ENCODE results near the gene PRDM16.
"Not testable (repeated sequence)": the region's sequence is repeated elsewhere in the genome, so short reads cannot be mapped to it uniquely, and the experiment has no call there.

Gene PRDM16

DNA sequence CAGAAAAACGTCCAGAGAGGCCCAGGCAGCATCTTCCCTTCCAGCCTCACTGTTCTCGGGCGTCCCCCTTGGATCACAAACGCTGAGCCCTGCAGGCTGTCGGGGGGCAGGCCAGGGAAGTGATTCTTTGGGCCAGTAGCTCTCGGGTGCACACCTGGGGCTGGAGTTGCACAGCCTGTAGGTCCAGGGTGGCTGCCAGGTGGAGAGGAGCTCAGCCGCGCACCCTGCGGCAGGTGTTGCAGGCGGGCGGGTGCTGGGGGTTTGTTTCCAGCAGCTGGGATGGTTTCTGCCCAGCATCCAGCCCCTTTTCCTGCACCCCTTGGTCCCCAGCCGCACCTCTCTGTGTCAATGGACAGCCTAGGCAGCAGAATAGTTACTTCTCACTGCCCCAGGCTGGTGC is 15.7 kb downstream of the PRDM16 start:
- no peak for DNase-seq

DNA sequence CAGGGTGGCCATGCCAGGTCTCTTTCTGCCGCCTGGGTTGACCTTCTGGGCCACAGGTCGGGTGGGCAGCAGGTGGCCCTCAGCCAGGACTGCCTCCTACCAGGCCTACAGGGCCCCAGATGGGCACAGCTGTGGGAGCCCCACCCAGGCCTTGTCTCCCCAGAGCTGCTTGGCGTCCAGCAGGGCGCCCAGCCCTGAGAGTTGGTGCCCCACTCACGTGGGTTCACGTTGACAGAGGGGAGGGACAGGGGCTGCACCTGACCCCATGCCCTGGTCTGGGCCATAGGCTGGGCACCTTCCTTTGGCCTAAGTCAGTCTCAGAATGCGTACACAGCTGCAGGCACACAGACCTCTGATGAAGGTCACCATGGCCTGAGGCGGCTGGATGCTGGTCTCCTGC is 16.7 kb downstream of the PRDM16 start:
- no peak for DNase-seq

DNA sequence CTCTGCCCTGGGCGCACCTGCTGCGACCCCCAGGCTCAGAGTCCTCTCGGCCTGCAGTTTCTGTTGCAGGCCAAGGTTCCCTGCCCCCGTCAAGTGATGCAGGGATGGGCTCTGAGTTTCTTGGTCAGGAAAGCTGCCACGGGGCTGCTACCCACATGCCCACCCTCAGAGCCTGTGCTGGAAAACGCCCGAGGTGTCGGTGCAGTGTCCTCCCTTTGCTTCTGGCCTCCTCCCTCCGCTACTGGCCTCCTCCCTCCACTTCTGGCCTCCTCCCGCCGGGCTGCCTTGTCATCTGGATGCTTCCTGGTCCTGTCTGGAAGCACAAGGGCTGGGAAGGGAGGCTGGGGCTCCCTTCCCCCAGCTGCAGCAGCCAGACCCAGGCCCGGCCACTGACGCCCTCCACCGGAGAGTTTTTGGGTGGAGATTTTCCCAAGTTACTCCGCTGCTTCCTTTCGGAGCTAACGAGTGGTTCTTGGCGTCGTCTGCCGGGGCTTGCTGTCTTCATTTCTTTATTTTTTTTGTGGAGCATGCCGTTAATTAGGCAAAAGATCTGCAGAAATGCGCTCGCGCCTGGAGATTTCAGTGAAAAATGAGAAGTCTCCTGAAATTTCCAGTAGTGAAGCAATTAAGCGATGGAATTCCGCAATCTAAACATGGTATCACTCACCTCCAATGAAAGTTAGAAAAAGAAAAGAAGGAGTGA is 17.4 kb downstream of the PRDM16 start:
- DNase-seq, result no peak

DNA sequence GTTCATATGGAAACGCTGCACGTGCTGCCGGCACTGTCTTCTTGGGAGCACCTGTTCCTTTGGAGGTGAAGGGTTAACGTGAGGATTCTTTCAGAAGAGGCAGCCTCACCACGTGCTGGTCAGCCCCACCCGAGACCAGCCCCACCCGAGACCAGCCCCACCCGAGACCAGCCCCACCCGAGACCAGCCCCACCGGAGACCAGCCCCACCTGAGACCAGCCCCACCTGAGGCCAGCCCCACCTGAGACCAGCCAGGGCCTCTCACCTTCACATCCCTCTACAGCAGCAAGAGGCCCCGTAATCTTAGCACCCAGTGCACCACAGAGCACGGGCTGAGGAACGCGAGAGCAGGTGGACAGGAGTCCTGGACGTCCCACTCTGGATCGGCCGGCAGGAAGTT is 18.0 kb downstream of the PRDM16 start:
- no peak for DNase-seq

DNA sequence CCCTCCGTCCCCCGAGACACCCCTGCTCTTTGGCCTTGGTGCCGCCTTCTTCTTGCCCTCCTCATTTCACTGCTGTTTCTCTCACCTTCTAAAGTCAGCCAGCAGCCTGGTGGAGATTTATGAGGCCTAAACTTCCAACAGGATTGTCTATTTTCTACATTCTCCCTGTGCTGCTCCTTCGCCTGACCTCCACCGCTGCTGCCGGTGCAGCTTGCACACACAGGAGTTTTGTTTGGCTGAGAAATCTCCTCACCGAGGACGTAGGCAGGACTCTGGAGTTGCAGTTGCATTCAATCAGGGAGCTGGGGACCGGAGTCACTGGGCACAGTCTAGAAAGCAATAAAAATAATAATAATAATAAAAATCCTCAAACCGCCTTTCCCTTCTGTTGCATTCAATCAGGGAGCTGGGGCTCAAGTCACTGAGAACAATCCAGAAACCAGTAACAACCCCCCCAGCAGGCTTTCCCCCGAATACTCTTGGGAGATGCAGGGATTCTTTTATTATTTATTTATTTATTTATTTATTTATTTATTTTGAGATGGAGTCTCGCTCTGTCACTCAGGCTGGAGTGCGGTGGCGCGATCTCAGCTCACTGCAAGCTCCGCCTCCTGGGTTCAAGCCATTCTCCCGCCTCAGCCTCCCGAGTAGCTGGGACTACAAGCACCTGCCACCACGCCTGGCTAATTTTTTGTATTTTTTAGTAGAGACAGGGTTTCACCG is 19.1 kb downstream of the PRDM16 start:
- not testable (repeated sequence) for DNase-seq

DNA sequence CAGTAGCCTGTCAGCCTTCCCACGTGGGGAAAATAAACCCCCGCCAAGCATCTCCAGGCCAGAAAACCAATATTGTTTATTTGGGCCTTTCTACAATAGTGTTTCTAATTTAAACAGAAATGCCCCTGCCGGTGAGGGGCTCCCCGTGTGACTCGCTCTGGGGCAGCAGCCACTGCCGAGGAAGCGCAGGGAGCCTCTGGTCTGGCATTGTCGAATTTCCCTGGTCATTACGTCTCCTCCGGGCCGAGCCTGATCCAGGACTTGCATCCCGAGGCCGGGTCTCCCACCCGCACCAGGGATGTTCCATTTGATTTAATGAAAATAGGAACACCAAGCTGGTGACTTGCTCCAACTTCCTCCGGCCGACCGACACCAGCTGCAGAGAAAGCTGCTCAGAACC is 20.5 kb downstream of the PRDM16 start:
- DNase-seq, result no peak

DNA sequence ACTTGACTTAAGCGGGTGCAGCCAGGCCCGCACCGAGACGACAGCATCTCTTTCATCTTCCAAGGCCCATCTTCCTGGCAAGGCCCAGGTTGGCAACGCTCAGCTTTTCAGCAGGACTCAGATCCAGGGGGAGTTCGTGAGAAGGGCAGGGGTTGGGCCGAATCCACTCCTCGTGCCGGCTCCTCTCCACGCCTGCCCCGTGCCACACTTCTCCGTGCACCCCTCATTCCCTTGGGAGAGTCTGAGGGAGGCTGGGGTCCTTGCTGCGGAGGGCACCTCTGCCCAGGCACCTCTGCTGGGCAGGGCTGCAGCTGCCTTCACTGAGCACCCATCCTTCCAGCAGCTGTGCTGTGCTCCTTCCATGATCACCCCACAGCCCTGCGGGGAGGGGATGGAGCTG is 22.3 kb downstream of the PRDM16 start:
- DNase-seq, result no peak

DNA sequence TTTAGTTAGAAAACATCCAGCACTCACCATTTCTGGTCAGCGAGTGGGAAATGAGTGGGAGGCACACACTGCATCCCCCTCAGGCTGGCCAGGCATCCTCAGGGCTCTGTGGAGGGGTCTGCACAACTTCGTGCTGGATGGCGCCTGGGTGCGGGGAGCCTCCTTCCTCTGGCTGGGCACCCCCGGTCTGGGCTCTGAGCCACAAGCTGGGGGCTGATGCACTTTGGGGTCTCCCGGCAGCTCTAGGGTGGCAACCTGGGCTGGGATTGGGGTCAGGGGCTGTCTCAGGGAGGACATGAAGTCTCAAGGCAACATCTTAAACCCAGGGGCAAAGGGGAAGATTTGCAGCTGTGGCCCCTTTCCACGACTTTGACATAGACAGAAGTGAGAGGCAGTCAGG is 23.5 kb downstream of the PRDM16 start:
- DNase-seq, result no peak

DNA sequence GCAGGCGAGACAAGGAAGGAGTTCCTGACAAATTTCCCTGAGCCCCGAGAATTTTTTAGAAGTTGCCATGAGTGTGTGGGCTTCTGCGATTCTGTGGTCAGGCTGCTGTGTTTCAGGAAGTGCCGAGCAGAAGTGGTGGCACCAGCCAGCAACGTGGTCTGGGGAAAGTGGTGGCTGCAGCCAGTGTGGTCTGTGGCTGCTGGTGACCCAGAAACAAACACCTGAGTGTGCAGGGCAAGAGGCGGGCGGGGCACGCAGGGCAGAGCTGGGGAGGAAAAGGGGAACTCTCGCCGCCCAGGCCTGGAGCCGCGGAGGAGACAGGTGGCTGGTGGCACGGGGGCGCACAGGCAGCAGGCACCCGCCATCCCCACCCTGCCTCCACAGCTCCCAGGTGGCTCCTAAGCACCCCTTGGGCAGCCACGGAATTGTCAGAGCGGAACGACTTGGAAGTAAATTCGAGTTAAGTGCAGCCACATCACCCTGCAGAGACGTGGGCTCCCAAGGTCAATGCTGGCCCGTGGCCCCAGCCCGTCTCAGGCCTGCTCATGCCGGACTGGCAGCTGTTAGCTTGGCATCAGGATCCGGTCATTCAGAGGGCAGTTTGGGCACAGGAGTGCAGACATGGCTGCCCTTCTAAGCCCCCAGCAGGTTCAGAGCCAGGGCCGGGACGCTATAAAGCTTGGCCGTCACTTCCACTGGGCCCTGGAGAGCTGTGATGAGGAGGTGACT is 25.1 kb downstream of the PRDM16 start:
- DNase-seq, result no peak

DNA sequence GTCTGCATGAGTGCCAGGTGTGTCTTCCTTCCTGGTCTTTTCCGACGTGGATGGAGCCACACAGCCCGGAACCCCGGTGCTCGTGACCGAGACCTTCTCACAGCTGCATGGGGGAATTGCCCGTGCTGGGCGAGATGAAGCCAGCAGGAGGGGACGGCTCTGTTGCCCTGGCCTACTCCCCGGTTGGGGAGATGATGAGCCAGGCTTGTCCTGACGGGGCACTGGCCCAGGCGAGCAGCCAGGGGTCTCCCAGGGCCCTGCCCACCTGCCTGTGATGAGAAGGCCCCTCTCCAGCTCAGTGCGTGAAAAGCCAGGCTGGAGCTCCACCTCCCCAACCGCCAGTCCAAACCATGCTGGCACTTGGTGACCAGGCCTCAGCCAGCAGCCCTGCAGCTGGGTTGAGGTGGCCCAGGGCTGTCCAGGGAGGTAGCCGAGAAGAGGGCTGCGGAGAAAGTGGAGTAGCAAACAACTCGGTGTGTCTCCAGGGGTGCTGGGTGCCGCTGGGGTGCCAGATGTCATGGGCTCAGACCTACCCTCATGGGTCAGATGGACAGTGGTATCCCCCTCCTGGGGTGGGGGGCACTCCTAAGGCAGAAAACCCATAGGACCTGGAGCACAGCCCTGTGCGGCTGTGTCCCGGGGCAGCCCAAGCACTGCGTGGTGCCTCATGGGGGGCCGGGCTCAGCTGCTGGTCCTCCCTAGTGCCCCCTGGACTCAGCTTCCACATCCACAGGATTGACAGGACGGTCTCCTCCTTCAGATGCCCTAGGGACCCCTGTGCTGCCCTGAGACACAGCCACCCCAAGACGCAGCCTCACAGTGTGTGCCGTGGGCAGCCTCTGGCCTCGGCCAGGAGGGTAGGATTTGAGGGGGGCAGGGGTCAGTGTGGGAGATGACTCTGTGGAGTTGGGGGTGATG is 26.1 kb downstream of the PRDM16 start:
- DNase-seq, result no peak

DNA sequence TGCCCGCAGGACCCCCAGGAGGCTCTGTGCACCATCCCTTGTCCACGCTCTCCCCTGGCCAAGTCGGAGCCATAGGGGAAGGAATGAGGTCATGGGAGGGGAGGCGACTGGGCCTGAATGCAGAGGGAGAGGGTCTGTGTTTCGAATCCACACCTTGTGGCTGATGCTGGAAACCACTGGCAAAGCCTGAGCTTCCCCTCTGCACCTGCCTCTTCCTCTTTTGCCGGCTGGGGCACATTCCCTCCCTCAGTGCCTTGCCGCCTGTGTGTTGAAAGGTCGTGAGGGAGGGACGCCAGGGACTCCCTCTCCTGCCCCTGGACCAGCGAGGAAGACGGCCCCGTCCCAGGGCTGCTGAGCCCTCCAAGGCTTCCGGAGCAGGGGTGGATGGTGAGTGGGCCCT is 27.3 kb downstream of the PRDM16 start:
- no peak for DNase-seq

DNA sequence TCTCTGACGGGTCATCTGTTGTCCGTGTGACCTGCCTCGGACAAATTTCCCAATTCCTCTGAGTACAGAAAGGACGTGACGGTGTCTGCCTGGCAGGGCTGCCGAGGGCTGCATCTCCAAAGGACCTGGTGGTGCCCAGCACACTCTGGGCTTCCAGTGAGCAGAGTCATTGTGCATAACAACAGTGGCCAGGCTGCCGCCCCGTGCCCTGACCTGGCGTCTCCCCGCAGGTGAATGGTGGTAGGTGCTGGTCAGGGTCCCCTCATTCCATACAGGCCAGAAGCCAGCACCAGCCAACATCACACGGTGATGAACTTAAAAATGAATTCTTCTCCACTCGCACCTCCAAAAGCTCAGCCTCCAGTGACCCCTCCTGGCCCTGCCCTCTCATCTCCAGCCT is 28.2 kb downstream of the PRDM16 start:
- DNase-seq, result no peak

DNA sequence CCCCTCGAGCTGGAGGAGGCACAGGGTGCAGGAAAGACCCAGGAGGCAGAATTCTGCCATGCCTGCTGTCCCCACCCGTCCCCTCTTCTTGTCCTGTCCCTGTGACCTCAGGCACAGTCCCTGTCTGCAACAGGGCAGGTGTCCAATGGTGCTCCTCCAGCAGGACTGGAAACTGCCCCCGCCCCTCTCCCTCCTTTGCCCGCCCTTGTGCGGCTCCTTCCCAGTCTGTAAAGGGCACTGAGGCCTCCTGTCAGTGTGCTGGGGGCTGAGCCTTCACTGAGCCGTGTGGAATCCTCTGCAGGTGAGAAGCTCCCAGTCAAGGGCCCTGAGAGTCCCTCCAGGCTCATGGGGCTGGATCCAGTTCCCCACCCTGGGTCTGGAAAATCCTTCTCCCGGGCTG is 28.9 kb downstream of the PRDM16 start:
- DNase-seq, result no peak

DNA sequence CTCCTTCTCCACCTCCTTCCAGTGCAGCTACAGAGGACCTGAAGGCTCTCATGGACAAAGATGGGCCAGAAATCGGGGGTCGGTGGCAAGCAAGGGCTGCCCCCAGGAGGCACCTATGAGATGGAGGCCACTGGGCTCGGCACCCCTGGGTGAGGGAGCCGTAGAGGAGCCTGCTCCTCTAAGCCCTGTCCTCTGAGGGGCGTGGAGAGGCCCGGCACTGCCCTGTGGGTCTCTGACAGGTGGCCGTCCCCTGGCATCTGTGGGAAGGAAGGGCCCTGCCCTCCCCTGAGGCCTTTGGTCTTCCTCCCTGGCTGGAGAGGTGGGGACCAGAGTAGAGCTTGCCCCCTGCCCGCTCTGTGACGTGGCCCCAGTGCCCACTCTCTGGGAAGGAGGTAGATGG is 30.9 kb downstream of the PRDM16 start:
- no peak for DNase-seq

DNA sequence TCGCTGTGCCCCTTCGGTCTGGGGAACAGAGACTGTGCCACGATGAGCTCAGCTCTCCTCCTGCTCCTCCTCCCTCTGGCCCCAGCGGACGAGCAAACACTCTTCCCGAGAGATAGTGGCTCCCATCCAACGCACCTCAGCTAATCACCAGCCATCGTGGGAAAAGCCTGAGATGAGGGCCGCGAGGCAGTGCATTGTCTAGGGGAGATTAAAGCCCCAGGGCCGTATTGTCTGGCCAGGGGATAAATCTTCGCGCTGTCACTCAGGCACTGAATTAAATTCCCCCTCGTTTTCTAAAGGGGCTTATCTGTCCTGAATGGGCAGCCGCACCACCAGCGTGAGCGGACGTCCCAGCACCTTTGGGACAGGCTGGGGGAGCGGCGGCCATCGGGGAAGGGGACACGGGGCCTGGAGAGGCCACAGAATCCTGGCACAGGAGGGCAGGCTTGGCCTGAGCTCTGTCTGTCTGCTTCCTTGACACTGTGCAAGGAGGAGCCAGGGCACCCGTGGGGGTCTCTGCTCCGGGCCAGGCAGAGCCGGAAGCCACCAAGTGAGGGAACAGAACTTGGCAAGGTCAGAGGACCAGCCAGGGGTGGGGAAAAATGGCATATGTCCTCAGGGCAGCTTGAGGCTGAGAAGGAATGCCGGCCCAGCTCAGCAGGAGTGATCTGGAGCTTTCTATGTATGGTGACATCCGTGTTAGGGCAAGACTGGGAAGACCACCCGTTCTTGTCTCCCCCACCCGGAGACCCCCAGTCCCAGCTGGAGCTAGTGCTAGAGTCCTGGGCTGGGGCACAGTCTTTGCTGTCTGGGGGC is 32.3 kb downstream of the PRDM16 start:
- DNase-seq, result no peak

DNA sequence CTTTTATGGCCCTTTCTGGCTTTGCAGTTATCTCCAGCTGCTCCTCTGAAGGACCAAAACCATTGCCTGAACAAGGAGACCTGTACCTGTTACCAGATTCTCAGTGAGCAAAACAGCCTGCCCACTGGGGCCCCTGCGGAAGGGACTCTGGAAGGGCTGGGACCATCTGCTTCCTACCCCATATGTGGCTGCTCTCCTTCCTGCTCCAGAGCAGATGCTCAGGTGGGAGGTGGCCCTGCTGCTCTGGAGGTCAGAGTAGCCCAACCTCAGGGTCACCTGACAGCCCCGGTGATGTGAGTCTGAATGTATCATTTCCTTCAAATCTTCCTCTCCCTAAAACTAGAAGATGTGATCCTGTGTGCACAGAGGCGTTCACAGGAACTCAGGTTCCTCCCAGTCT is 33.6 kb downstream of the PRDM16 start:
- no peak for DNase-seq

DNA sequence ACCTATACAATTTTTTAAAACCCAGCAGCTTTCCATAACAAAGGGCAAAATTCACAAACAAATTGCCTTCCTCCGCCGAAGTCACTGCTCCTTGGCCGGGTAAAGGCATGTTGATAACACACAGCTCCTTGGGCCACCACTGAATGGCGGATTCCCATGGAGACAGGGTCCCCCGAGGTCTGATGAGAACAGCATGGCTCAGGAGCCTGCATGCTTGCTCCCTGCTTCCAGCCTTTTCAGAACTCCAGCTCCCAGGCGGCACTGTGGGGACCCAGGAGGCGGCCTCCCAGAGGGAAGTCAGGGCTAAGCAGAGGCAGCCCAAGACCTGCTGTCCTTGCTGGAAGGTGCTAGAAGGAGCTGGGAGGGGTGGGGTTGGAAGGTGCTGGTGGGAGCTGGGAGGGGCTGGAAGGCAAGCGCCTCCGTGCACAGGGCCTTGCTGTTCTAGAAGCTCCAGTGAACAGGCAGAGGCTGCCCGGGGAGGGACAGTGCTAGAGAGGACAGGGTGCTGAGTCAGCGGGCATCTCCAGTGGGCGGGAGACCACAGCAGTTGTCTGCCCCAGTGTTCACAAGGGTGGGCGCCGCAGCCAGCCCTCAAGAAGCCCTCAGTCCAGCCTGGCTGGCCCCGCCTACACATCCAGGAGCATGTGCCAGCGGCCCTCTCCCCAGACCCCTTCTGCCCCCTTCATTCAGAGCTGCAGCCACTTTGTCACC is 35.1 kb downstream of the PRDM16 start:
- no peak for DNase-seq

DNA sequence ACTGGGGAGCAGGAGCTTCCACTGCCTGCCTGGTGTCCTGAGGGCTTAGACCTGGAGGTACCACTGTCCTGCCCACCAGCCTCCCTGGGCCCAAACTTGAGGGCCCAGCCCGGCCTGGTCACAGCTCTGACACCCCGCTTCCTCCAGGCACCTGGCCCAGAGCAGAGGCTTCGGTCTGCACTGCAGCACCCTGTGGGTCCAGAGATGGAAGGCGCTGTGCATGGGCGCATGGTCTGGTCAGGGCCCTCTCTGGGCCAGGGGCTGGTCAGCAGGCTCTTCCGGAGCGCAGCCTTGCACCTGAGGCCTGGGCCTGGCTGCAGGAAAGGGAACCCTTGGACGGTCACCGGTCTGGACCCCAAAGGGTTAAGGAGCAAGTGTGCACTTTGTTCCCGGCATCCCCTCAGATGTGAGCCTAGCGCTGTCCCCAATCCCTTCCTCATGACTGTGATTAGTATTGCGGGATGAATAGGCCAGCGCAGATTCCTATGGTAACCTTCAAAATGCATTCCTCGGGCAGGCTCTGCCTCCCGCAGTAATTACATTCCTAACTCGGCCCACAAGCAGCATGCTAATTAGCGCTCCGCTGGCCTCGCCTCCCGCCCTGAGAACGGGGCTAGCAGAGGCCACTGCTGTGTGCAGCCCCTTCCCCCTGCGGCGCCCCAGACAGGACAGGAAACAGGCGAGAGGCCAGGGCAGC is 36.3 kb downstream of the PRDM16 start:
- no peak for DNase-seq

DNA sequence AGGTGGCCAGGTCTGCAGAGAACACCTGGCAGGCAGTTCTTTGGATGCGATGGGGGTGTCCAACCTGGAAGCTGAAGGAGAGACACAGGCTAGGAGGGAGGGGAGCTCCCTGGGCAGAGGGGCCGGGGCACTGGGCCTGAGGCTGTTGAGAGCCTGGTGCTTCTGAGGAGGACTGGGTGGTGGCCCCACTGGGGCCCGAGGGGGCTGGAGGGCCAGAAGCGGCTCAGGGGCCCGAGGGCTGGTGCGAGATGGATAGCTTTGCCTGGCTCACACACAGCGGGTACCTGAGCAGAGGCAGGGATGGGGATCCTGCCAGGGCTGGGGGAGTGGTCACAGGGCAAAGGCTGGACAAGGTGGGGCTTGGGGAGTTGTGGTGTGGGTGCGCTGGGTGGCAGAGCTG is 37.2 kb downstream of the PRDM16 start:
- no peak for DNase-seq

DNA sequence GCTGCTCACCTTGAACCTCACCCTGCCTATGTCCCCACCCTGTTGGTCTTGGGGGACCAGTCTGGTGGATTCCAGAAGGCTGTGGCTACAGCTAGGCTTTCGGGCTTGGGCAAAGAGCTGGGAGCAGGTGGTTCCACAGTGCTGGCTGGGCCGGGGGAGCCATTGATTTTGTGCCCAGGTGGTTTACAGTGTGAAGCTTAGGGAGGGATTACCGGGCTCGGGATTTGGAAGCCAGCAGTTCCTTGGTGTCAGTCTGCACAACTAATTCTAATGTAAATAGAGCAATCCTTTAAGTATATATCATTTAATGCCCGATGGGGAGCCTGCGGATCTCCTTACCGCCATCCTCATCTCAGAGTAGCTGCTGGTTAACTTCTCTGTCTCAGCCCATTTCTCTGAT is 38.2 kb downstream of the PRDM16 start:
- no peak for DNase-seq

DNA sequence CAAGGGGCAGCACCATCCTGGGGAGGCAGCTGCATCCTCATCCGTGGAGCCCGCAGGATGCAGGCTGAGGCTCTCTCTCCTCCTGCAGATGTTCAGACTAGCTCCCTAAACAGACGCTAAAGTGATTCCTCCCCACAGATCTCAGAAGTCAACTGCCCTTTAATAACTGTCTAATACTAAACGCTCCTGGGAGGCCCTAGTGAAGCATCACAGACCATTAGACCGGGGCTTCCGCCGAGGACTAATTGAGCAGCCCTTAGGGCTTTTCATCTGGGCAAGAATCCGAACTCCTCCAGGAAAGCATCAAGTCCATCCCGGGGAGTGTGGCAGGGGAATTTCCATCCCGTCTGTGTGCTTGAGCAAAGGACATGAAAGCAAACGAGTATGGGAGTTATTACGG is 40.4 kb downstream of the PRDM16 start:
- DNase-seq, result no peak
